GM21529 (cell line): ENCODE data around the gene MGRN1.
"Not testable (repeated sequence)": the region's sequence is repeated elsewhere in the genome, so short reads cannot be mapped to it uniquely, and the experiment has no call there.

Experiments used
- ATAC-seq: cut with Tn5 transposase; IDR thresholded peaks from one replicate; pipeline ENCODE4 v1.9.1; 2021; ENCODE audit not compliant: unreplicated experiment

The MGRN1 gene

GRCh38 chr16:4649744-4650442 is 25.3 kb downstream of the MGRN1 start:
- ATAC-seq, result no peak

DNA sequence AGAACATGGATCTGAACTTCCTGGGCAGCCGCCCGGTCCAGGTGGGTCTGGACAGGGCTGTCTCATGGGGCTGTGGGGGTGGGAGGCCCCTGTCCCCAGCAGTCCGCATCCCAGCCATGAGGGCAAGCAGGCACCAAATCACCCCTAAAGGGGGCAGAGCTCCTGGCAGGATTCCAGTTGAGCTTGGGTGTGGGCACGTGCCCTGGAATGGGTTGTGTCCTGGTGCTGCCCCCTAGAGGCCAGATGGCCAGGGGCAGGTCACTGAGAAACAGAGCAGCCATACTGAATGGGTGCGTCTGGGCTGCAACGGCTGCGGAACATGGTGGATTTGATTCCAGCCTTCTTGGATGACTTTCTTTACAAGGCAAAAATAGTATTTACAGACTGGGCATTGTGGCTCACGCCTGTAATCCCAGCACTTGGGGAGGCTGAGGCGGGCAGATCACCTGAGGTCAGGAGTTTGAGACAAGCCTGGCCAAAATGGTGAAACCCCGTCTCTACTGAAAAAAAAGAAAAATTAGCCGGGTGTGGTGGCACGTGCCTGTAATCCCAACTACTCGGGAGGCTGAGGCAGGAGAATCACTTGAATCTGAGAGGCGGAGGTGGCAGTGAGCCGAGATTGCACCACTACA is 25.9 kb downstream of the MGRN1 start:
- not testable (repeated sequence) for ATAC-seq

GRCh38 chr16:4651827-4652226 is 27.2 kb downstream of the MGRN1 start:
- ATAC-seq, result no peak

- ATAC-seq, result no peak
Observed at GRCh38 chr16:4652561-4652960, 27.9 kb downstream of the MGRN1 start.

DNA sequence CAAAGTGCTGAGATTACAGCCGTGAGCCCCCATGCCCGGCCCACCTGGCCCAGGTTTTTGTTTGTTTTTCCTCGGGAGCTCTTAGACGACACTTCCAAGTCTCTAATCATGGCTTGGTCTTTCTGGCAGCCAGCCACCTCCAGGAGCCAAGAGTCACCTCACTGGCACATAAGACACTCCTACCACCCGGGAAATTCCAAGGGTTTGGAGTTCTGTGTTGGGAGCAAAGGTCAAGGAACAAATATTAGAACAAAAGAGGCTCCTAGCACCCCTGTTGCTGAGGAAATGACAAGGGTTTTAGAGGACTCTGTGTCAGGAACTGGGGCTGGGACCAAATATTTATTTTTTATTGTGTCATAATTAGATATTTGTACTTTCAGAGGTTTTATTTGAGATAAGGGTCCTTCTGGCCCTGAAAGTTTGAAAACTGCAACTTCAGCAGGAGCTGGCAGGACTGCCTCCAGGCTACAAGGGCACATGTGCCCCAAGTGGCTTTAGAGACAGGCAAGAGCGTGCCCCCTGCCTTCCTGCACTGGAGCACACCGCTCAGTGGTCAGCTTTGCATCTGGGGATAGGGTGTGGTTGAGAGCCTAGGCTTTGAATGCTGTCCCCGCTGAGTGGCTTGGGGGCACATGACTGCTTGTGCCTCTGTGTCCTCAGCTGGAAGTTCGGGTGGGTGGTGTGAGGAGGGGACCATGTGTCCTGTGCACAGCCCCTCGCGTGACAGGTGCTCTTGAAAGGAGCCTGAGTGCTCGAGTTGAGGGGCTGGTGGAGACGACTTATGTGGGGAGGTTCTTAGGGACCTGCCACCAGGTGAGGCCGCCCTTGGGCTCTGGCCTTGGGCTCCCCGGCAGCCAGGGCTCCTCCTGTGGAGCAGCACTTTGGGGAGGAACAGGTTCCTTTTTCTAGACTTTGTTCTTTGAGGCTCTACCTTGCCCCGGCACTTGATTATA is 29.7 kb downstream of the MGRN1 start:
- no peak for ATAC-seq

- ATAC-seq, result no peak
Observed at GRCh38 chr16:4654964-4655590, 30.5 kb downstream of the MGRN1 start.

- ATAC-seq, result no peak
Observed at GRCh38 chr16:4655801-4656200, 31.2 kb downstream of the MGRN1 start.

- ATAC-seq, result no peak
Observed at GRCh38 chr16:4656221-4656620, 31.6 kb downstream of the MGRN1 start.

DNA sequence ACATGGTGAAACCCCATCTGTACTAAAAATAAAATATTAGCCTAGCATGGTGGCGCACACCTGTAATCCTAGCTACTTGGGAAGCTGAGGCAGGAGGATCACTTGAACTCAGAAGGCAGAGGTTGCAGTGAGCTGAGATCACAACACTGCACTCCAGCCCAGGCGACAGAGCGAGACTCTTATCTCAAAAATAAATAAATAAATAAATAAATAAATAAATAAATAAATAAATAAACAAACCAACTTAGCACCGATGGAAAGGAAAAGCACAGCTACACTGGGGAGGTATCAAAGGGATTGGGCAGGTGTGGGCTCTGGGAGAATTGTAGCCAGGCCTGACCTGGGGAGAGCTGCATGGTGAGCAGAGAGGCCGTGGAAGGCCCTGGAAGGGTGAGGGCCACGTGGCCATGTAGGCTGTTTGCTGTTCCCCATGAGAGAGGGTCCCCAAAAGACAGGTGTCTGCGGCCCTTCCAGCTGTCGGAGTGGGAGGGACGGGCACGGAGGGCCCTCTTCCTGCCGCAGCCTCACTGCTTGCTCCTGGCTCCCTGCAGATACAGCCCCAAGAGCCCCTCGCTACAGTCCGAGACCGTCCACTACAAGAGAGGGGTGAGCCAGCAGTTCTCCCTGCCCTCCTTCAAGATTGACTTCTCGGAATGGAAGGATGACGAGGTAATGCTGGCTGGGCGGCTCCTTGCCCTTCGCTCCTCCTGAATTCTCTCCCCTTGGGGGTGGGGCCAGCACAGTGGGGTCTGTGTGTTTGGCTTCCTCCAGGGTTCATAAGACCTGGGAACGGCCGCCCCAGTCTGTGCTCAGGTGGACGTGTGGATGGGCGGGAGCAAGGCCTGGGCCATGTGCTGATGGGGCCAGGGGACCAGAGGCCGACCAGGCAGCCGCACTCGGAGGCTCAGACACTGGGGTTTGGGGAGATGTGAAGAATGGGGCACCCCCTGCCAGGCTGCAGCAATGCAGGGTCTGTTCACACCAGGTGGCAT is 32.4 kb downstream of the MGRN1 start:
- no peak for ATAC-seq

DNA sequence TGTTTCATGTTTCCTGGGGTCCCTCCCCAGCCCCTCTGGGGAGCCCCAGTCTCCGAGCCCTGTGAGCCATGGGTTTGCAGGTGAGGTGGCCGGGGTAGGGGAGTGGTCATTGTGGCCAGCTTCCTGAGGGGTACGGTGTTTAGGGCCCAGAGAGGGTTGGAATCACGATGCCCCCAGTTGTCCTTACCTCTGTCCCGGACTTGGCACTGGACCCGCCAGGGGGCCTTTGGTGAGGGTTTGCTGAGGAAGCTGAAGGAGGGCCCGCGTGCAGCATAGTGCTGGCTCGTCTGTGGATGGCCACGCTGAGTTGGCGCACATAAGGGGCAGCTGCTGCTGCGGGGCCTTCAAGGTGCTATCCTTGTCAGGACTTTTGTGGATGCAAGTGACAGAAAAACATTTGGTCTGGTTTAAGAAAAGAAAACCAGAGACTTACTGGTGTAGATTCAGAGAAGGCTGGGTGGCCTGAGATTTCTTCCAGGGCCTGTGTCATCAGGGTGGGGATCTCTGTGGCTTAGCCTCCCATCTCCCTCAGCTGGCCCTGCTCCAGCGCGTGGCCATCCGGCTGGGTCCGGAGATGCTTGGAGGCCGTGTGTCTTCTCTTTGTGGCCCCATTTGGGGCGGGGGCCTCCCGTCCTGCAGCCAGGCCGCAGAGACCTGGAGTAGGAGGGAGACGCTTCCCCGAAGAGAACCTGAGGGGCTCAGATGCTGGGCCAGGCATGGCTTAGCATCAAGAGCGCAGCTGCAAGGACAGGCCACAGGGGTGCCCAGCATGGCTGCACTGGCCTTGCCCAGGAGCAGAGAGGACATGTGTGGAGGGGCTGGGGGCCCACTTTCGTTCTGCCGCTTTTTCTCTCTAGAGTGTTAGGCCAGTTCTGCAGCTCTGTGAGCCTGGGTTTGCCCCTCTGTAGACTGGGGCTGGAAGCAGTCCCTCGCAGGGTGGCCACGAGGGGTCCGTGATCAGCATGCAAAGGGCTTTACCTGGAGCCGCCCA is 35.0 kb downstream of the MGRN1 start:
- no peak for ATAC-seq

DNA sequence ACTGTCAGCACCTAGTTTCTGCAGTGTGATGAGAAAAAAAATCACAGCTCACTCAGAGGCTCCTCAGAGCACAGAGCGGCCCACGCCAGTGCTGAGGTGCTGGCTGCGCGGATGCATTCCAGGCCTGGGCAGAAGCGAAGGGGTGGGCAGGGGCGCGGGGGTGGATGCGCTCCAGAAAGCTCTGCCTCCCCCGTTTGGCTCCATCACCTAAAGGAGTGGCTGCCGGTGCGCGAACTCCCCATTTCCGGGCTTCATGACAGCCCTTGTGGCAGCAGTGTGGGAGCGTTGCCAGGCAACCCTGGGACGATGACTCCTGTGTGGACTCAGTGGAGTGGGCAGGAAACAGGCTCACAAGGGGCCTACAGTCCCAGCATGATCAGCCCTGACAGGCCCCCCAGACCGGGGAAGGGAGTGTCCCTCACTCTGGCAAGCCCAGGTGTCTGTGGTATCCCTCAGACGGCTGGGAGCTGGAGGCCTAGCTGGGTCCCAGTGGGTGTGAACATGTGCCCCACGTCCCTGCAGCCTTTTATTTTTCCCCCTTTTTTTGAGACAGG is 35.9 kb downstream of the MGRN1 start:
- ATAC-seq, result no peak

GRCh38 chr16:4661661-4662060 is 37.0 kb downstream of the MGRN1 start:
- ATAC-seq, result no peak

DNA sequence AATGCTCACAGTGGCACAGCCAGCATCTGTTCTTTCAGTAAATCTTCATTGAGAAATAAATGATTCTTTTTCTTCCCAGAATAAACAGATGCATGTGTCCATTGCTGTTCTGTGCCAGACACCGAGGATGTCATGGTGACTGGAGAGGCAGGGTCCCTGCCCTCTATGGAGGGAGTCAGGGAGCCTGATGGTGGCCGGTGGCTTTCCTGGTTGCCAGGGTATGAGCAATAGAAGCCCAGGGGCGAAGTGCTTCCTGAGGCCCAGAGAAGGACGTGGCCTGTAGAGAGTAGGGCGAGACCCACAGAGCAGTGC is 38.8 kb downstream of the MGRN1 start:
- ATAC-seq, result no peak

- ATAC-seq, result no peak
Observed at GRCh38 chr16:4663777-4664465, 39.3 kb downstream of the MGRN1 start.

DNA sequence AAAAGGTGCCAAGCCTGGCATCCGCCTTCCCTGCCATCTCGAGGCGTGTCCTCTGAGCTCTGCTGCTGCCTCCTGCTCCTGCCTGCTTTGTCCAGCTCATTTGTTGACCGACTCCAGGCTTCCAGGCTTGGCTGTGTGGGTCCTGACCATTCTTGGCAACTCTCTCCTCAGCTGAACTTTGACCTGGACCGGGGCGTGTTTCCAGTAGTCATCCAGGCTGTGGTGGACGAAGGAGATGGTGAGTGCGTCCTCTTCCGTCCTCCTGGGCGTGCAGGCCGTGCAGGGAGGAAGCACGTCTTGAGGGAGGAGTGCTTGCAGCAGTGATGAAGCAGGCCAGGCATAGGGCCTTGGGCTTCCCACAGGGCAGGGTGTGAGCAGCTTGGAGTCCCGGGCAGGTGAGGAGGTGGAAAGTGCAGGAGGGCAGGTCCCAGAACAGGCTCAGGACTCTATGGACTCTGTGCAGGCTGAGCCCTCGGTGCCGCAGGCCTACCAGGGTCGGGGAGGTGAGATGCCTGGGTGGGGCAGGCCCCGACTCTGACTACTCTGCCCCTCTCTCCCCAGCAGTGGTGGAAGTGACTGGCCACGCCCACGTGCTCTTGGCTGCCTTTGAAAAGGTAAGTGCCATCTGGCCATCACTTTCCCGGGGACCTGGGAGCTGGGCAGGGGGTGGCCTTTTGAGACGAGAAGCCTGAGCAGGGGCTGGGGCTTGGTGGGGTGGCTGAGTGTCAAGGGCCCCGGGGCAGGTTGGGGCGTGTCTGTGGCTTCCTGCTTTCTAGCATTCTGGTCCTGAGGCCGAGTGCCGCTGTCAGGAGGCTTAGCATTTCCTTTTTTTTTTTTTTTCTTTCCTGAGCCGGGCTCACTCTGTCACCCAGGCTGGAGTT is 40.2 kb downstream of the MGRN1 start:
- ATAC-seq, result no peak

GRCh38 chr16:4666537-4667202 is 42.0 kb downstream of the MGRN1 start:
- ATAC-seq, result no peak
